GM12873 (cell line): Measurements from ENCODE around the gene CENPP.

Source experiments
- TF ChIP-seq, protein P1 (sequence below): IDR thresholded peaks from 2 replicates; pipeline ENCODE4 v1.5.1; 2012; ENCODE audit warnings: low read depth, mild to moderate bottlenecking, moderate library complexity, low read length, control low read depth; ENCODE audit not compliant: insufficient read depth; ENCODE audit errors: missing control alignments

The CENPP gene

DNA sequence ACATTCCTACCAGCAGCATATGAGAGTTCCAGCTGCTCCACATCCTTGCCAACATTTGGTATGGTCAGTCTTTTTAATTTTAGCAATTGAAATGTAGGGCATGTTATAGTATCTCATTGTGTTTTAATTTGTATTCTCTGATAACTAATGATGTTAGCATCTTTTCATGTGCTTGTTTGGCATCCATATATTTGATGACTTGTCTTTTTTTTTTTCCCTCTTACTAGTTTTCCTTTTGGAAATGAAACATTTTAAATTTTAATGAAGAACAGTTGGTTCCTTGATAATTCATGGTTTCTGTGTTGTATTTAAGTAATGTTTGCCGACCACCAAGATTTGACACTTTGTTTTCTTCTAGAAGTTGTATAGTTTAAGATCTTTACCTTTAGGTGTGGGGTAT, 69.9 kb downstream of the CENPP start:
- TF ChIP-seq, protein P1, sequence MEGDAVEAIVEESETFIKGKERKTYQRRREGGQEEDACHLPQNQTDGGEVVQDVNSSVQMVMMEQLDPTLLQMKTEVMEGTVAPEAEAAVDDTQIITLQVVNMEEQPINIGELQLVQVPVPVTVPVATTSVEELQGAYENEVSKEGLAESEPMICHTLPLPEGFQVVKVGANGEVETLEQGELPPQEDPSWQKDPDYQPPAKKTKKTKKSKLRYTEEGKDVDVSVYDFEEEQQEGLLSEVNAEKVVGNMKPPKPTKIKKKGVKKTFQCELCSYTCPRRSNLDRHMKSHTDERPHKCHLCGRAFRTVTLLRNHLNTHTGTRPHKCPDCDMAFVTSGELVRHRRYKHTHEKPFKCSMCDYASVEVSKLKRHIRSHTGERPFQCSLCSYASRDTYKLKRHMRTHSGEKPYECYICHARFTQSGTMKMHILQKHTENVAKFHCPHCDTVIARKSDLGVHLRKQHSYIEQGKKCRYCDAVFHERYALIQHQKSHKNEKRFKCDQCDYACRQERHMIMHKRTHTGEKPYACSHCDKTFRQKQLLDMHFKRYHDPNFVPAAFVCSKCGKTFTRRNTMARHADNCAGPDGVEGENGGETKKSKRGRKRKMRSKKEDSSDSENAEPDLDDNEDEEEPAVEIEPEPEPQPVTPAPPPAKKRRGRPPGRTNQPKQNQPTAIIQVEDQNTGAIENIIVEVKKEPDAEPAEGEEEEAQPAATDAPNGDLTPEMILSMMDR = no peak

DNA sequence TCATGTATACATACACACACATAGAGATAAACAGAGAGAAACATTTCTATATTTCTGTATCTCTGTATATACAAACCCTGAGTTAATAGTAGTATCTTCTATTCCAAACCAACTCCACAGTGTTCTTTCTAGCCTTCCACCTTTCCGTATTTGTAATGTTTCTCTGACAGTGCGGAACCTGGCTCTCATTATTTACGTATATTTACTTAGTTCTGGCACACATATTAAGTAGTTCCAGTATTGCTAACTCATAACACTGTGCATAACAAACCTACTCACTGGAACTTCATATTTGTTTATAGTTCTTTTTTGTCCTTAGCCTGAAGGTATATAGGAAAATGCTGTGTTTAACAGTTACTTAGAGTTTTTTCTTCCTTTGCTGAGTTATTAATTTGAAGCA, 72.1 kb downstream of the CENPP start:
- TF ChIP-seq, protein P1 = no peak

DNA sequence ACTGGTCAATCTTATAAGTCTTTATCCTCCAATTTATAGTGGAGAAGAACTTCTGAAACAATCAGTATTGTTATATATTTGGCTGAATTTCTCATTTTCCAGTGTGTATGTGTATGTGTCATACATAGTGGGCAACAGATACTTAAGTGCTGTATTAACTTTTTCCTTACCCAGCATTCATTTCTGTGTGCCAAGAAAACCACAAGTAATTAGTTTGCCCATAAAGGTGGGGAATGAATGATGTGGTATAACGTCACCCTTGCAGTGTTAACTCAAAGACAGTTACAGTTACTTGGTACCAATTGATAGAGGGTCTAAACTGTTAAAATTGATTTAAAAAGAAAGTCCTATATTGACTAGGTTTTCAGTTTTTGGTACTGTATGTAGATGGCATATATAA, 76.6 kb downstream of the CENPP start:
- TF ChIP-seq, protein P1 = no peak

DNA sequence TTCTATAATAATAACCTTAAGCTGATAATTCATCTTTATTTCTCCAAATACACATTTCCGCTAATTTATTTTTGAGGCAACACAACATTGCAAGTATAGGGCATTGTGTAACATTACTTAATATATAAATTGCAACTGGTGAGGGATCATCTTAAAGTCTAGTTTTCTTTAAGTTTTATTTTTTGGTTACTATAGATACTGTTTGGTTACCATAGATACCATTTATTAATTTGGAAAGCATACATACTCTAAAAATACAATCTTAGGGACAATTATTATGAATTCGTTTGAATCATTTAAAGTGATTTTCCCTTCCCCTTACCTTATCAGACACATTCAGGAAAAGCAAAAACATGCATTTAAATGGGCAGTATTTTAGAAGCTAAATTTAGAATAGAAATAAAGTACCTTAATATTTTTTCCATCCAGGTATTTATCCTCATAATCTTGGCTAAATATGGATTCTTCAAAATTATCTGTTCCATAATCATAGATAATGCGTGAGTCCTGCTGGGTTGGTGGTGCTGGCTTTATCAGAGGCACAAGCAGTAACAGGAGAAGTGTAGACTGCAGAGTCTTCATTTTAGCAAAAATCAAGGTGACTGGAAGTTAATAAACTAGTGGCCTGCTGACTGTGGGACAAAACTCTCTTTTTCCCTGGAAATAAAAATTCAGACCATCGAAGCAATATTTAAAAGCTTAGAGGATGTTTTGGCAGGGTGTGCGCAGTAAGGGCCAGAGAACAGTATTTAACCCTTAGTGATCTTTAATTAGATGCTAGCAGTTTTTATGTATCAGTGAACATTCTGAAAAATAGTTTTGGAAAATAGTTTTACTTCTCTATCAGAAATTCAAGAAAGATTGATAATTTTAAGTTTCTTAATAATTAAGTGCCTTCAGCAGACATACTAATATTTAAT, 77.3 kb downstream of the CENPP start:
- TF ChIP-seq, protein P1 = no peak

DNA sequence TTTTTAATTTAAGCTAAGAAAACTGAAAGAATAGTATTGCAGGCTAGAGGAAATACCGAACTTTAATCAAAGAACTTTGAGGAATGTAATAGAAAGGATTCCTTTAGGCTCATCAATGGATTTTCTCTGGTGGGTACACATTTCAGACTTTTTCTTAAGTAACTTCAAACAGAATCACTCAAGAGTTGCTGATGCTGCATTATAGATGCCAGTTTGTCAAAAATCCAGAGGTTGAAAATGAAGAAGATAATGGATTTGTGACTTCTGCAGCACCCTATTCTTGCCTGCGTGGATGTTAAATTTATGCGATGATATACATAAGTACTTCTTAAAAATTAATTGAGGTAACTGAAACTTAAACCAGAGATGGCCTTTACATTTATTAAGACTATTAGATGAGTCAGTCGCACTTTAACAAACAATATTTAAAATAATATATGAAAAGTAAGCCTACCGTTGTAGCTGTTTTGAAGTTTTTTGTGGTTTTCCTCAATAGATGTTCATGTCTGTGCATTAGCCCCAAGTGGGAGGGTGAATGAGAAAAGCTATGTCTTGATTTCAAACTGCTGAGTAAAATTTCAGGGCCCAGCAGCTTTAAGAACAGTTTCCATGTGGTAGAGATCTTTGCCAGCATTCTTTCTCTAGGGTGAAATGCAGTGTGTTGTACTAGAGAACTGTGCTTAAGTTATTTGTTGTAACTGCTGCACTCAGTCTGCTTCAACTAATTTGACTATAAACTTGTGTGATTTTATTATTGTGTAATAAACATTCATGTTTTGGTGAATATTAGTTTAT, 78.5 kb downstream of the CENPP start, which contains the start of gene OGN:
Gene OGN (minus strand): TSS at position 537 of the 795 bp plus-strand sequence. CDS start 1,171 bp downstream, outside the sequence.
- TF ChIP-seq, protein P1 = no peak

DNA sequence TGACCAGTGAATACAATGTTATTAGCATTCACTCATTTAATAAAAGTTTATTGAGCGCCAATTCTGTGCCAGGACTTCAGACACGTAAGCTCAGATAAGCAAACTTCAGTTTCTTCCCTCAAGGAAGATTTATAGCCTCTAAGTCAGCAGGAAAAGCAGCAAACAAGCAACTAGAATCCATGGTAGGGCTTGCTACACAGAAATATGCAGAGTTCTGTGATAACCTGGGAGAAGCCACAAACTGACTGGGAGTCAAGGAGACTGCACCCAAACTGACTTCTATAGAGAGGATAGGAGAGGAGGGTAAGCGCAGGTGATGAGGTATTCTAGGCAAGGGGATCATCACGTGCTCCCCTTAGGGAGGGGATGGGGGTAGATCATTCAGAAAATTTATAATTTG, 80.1 kb downstream of the CENPP start:
- TF ChIP-seq, protein P1 = no peak

DNA sequence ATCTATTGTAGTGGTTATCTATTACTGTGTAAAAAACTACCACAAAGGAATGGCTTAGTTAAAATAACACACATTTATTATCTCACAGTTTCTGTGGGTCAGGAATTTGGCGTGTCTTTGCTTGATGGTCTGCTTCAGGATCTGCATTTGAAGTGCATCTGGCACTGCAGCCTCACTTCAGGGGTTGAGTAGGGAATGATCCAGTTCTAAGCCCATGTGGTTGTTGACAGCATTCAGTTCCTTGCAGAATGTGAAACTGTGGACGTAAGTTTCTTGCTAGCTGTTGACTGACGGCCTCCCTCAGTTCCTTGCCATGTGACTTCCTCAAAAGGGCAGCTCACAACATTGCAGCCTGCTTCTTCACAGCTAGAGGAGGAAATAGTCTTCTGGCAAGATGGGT, 80.7 kb downstream of the CENPP start:
- TF ChIP-seq, protein P1 = no peak
